ENCODE results near the gene PRG3. TPM values are rescaled to one million over a fixed set of nuclear protein-coding genes. Genes with fewer than 3 reads are reported as not detected.
"Not testable (repeated sequence)": the region's sequence is repeated elsewhere in the genome, so short reads cannot be mapped to it uniquely, and the experiment has no call there.

The PRG3 gene
- total RNA-seq, 1 donor = not detected

DNA sequence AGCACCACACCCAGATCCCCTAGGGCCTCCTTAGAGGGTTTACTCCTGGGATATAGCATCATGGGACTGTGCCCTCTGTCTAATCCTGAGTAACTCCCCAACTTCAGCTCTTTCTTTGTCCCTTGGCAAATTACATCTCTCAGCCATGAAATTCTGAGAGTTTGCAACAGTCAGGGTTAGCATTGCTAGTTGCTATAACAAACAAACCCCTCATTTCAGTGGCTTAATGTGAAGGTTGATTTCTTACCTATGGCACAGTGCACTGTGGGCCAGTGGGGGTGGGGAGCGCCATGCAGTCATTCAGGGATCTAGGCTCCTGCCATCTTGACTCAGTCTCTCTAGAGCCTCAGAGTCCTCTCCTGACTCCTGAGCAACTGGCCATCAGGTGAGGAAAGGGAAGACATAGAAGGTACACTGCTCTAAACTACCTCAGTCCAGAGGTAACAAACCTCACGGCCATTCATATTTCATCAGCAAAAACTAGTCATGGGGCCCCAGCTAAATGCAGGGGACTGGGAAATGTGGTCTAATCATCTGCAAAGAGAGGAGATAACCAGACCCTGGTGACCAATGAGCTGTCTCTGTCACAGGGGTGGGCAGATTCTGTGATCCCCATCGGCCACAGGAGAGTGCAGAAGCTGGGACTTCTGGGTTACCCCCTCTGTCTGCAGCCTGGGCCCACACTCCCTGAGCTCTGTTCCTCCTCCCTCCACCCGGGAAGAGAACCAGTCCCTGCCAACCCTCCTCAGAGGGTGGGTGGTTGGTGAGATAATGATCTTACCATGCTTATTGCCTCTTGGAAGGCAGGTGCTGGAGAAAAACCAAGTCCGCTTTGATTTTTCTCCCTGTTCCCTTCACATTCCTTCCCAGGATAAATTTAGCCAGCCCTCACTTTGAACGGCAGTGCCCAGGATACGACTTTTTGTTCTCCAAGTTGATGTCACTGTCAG lies 17.5 kb downstream of the PRG3 start:
- no peak for DNase-seq (ENCODE audit: low read depth in 2 of 3, low spot score in 2 of 3)

DNA sequence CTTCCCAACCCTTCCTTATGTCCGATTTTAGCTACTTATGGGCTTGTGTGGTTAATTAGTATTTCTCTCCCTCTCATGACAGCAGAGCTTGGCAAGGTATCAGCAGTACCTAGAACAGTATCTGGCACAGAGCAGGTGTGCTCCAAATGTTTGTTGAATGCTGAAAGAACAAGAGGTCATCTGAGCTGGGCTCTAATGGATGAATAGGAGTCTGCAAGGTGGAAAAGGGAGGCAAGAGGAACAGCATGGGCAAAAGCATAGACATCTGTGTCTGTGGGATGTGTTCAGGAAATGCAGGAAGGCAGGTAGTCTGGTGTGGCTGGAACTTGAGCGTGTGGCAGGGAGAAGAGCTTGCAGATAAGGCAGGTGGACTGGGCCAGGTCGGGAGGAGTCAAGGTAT lies 19.0 kb downstream of the PRG3 start:
- DNase-seq (ENCODE audit: low read depth in 2 of 3, low spot score in 2 of 3) = no peak

DNA sequence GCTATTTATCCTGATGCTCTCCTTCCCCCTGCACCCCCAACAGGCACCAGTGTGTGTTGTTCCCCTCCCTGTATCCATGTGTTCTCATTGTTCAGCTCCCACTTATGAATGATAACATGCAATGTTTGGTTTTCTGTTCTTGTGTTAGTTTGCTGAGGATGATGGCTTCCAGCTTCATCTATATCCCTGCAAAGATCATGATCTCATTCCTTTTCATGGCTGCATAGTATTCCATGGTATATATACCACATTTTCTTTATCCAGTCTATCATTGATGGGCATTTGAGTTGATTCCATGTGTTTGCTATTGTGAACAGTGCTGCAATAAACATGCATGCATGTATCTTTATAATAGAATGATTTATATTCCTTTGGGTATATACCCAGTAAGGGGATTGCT lies 19.5 kb downstream of the PRG3 start:
- DNase-seq (ENCODE audit: low read depth in 2 of 3, low spot score in 2 of 3) = not testable (repeated sequence)

DNA sequence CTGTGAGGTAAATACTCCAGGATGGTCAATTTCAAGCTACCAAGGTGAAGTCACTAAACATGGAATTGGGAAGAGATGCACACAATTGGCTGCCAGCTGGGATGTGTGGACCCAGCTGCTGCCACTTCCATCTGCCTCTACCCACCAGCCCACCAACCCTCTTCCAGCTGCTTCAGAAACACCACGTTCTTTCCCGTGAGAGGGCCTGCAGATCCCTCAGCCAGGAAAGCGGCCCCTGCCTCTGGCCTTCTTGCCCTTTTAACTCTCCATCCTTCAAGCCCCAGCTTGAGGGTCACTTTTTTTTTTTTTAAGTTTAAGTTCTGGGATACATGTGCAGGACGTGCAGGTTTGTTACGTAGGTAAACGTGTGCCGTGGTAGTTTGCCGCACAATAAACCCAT lies 20.0 kb downstream of the PRG3 start:
- no peak for DNase-seq (ENCODE audit: low read depth in 2 of 3, low spot score in 2 of 3)

DNA sequence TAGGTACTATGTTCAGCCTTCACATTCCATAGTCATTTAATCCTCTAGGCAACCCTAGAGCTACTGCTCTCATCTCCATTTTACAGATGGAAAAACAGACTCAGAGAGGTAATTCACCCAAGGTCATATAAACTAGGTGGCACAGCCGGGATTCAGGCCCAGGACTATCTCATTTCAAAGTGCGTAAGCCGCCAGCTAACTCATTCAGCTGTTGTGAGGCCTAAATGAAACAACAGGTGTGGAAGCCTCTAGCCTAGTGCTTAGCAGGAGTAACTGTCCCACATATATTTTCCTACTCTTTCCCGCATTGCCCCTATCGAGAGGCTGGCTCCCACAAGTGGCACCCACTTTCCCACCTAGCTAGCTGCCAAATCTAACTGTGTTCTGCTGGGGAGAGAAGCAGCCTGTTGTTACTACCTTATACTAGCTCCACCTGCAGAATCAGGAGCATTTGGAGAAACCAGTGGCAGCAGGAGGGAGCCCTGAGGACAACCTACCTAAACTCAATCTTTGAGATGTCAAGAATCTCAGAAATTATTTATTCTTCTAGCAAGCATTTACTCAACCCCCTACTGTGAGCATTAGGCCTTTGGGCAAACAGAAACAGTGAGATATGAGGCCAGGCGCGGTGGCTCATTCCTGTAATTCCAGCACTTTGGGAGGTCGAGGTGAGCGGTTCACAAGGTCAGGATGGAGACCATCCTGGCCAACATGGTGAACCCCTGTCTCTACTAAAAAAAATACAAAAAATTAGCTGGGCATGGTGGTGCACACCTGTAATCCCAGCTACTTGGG lies 20.9 kb downstream of the PRG3 start:
- DNase-seq (ENCODE audit: low read depth in 2 of 3, low spot score in 2 of 3) = no peak

DNA sequence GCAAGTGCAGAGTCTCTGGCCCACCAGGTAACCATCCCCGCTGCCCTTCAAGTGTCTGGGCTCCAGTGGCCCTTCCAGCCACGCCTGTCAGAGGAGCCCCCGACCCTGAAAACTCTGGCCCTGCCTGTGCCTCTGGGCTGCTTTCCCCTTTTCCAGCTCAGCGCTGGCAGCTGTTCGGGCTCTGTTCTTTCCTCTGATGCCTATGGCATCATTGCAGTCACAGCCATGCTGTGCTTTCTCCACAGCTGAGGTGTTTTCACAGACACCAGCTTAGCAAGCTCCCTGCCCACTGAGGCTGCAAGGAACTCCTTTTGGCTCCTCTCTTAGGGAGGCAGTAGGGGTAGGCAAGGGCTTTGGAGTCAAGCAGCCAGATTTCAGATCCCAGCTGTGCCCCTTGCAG lies 21.6 kb downstream of the PRG3 start:
- DNase-seq (ENCODE audit: low read depth in 2 of 3, low spot score in 2 of 3) = no peak

DNA sequence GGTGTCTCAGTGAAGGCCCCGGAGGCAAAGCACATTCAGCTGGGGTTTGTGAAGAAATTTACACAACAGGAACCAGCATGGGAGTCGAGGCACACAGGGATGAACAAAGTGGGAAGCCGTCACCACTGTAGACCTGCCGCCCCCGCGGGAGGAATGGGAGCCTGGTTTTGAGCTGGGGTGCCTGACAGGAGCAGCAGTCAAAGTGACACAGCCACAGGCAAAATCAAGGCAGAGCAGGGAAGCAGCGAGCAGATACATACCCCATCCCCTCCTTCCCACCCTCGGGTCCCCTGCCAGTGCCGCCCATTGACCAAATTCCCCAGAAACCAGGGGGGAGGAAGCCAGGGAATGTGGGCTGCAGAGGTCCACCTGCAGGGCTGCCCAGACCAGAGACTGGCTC lies 22.0 kb downstream of the PRG3 start:
- no peak for DNase-seq (ENCODE audit: low read depth in 2 of 3, low spot score in 2 of 3)

DNA sequence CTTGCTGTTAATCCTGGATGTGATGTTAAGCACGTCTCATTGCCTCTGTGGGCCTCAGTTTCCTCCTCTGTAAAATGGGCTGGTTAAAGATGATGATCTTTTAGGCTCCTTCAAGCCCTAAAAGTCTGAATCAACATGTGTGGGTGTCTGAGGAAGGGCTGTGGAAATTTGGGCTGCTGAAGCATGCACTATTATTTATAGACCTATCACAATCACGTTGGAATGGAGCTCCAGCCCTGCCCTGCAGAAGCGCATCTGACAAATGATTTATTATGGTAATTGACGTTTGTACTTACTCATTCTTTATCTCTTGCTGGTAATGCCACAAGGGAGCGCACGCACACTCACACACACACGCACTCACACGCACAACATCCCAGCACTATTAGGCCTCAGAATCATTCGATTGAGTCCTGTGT lies 22.4 kb downstream of the PRG3 start:
- DNase-seq (ENCODE audit: low read depth in 2 of 3, low spot score in 2 of 3) = peak in 1 of 3 donors; percentile 14

DNA sequence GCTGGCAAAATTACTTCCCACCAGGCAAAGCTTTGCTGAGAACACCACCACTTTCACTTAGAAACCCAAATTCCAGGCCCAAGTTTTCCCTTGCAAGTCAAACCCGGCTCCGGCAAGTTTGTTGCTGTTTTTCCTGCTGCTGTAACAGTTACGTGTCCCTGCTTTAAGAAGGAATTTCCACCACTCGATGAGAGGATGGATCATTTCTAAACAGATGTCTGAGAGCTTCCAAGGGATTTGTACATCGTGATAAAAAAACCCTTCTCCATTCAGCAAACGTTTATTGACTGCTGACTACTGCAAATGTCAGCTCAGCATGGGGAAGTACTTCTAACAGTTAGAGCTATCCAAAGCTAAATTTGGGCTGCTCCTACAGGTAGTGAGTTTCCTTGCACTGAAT lies 23.1 kb downstream of the PRG3 start:
- DNase-seq (ENCODE audit: low read depth in 2 of 3, low spot score in 2 of 3) = peak in 1 of 3 donors; percentile 25

DNA sequence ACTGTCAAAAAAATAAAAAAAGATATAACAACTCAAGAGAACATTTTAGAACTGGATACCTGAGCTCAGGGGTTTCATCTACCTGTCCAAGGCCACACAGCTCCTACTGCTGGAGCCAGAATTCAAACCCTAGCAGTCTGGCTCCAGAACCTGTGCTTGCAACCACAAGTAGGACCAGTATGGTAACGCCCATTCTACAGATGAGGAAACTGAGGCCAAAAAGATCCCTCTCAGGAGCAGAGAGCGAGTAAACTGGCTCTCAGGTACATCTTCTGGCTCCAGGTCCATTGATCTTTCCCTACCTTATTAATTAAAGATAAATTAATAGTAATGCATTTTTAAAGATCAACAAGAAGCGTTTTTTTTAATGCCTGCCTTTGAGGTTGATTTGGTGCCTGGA lies 23.6 kb downstream of the PRG3 start:
- no peak for DNase-seq (ENCODE audit: low read depth in 2 of 3, low spot score in 2 of 3)

DNA sequence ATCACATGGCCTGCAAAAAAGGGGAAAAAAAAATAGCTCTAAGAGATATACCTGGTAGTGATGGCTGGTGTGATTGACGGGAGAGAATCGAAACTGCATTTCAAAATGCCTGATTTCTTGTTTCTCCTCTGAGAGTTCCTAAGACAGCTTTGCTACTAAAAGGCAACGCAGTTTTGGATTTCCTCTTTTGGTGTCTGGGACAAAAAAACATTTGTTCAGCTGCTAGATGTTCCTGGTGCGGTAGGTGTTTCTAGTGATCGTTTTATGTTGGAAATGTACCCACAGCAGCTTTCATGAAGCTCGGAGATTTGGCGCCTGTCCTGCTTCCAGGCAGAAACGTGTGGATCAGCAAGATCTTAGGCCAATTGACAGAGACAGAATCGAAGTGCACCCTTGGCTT lies 24.7 kb downstream of the PRG3 start:
- DNase-seq (ENCODE audit: low read depth in 2 of 3, low spot score in 2 of 3) = no peak

DNA sequence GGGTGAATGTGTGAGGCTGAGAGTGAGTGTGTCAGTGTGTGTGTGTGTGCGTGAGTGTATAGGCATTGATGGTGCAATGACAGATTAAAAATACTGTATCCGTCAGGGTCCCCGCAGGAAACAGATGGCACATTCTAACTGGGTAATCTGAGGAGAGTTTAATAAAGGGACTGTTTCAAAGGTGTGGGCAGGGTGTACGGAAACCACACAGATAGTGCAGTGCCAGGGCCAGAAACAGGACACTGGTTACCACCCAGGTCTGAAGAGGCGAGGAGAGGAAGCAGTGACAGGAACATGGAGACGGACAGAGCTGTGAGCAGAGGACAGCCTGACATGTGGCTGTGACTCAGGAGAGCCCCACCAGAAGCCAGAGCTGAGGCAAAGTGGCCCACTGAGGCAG lies 26.3 kb downstream of the PRG3 start:
- DNase-seq (ENCODE audit: low read depth in 2 of 3, low spot score in 2 of 3) = peak in 2 of 3 donors; percentile 94 to 98

DNA sequence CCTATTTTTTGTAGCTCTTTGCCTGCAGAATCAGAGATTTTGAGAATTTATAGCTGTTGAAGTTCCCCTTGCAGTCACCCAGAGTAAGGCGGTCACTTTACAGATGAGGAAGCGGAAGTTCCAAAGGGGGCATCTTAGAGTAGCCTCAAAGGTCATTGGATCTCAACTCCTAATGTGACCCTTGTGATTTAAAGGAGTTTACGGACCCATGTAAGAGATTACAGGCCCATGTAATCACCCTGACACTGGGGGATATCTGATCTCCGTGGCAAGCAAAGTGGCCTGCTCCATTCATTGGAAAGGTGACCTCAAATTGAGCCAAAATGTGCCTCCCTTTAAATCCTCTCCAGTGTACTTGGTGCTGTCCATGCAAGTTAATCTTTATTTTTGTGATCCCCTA lies 27.1 kb downstream of the PRG3 start:
- peak in 1 of 3 donors; percentile 28 for DNase-seq (ENCODE audit: low read depth in 2 of 3, low spot score in 2 of 3)

DNA sequence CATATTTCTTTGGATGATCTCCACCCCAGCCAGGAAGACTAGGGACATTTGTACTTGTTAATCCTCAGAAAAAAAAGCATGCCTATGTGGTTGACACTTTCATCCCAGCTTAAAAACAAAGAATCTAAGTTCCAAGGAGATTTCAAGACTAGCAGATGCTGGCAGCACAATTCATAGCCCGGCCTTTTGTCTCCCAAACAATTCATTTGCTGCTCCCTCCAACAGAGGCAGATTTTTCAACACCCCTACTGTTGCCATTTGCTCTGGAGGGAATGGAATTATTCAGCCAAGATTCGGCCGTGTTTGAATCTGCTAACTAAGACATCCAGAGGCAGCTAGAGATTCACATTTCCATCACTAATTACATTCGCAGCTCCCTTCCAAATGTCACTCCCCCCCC lies 27.5 kb downstream of the PRG3 start:
- no peak for DNase-seq (ENCODE audit: low read depth in 2 of 3, low spot score in 2 of 3)

DNA sequence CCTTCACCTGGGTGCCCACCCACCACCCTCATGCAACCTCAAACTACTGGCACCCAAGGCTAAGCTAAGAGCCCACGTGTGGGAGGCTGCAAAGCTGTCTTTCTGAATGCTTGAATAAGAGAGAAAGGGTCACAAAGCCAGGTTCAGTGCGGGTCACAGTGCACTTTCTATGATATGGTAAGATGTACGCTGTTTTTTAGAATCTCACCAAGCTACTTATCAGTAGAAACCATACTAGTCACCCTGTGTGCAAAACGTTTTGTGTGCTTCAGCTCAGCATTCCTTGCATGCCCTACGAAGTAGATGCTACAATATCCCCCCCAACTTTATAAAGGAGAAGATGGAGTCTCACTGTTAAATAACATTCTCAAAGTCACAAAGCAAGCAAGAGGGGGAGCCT lies 27.9 kb downstream of the PRG3 start:
- DNase-seq (ENCODE audit: low read depth in 2 of 3, low spot score in 2 of 3) = no peak

DNA sequence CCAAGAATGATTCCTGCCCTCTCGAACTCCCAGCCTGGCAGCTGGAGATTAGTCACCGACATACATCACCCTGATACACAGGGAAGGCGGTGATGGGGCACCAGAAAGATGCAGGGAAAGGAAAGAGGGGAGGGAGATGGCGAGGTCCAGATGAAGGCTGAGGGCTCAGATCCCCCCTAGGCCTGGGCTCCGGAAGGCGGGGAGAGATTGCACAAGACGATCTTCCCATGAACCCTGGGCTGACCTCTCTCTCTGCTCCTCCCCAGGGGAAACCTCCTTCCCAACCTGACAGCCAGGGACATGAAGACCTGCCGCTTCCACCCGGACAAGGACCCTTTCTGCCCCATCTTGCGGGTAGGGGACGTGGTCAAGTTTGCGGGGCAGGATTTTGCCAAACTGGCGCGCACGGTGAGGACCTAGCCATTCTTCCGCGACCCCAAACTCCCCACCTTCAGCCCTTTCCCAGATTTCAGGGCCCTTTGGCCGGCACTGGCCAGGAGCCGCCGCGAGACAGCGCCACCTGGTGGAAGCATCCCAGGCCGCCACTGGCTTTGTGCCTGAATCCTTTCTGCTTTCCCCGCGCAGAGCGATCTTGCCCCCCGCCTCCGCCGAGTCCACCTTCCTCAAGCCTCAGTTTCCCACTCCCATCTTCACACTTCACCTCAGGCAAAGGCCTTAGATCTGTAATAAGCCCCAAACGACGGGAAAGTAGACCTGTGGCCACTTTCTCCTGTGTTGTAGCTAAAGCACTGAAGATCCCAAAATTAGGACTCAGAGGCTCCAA lies 31.3 kb downstream of the PRG3 start:
- peak in 2 of 3 donors; percentile 38 to 41 for DNase-seq (ENCODE audit: low read depth in 2 of 3, low spot score in 2 of 3)

DNA sequence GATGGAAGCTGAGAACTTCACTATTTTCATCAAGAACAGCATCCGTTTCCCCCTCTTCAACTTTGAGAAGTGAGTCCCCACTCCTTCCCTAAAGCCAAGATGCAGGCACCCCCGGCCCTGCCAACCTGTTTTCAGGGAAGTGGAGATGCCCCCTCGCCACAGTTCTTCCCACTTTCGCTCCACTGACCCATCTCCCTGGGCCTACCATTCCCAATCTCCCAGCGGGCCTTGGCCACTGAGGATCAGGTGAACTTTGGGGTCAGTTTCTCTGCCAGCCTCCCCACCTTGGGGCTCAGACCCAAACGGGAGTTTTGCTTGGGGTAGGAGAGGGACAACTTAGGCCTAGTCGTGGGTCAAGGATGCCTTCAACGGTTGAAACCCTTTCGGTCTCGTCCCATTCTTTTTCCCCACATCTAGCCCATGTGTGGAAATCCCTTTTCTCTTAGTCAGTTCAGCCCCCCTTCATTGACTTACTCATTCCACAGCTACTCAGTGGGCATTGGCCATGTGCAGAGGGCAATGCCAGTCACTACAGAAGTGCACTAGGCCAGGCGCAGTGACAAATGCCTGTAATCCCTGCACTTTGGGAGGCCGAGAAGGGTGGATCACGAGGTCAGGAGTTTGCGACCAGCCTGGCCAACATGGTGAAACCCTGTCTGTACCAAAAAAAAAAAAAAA lies 32.2 kb downstream of the PRG3 start:
- no peak for DNase-seq (ENCODE audit: low read depth in 2 of 3, low spot score in 2 of 3)

DNA sequence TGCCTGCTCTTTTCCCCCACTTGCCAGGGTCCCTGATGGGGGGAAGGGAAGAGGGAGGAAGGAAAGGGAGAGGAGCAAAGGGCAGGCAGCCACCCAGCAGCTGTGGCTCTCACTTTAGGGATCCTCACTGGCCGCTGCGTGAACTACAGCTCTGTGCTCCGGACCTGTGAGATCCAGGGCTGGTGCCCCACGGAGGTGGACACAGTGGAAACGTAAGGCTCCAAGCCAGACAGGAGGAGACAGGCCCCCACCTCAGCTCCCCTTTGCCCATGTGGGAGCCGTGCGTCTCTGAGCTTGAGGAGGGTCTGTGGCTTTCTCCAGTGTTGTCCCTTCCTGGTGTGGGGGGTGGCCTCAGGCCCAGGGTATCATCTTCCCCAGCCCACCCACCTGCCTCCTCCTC lies 32.9 kb downstream of the PRG3 start:
- DNase-seq (ENCODE audit: low read depth in 2 of 3, low spot score in 2 of 3) = no peak

DNA sequence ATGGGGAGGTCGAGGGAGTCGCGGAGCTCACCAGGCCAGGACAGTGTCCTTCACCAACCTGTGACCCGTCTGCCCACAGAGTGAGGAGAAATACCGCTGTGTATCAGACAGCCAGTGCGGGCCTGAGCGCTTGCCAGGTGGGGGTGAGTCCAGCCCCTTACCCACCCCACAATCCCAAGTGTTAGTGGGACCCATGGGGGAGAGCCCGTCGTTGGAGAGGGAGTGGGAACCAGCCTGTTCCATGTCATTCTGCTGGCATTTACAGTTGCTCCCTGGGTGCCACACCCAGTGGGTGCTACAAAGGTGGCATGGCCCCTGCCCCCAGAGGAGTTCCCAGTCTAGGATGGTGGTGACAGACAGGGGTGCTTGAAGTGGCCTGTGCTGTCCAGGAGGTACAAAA lies 33.6 kb downstream of the PRG3 start:
- no peak for DNase-seq (ENCODE audit: low read depth in 2 of 3, low spot score in 2 of 3)

DNA sequence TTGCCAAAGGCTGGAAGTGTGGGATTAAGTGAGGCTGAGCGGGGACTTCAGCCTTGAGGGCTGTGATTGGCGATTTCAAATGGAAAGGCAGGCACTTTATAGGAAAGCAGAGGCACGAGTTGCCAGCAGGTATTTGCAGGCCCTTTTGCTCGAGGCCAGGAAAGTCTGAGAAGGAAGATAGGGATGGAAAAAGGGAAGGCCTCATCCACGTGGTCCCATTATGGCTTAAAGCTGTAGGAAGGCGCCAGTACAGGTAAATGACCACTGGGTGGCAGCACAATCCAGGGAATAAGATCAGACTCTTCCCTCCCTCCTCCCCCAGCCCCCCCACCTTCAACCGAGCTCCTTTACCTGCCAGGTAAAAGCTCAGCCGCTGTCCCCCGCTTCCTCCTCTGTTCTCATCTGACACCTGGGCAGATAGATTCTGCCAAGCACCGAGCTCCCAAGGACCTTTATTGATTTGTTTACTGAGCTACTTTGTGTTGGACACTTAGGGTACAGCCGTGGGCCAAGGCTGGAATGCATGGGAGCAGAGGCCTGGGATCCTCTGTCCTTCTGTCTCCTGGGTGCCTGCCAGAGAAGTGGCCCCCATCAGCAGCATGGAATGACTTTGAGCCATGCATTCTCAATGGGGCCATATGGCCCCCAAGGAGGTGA lies 35.3 kb downstream of the PRG3 start:
- peak; percentile 44 to 76 (median 54) for DNase-seq (ENCODE audit: low read depth in 2 of 3, low spot score in 2 of 3)

All from hematopoietic multipotent progenitor cell (in vitro differentiated cells).